Neural cell (in vitro differentiated cells): Measurements from ENCODE around the gene FBN1. TPM values are rescaled to one million over a fixed set of nuclear protein-coding genes. Genes with fewer than 3 reads are reported as not detected.

Source experiments
- H2AFZ ChIP-seq: fragments of 200-600, 300-800 bp; sonication (generic), shearing (Covaris generic); 2 replicates; pipeline ENCODE4 v1.6.0; 2014; ENCODE audit warnings: low read depth, mild to moderate bottlenecking, antibody characterized with exemption, low read length, moderate library complexity
- H3F3A ChIP-seq: fragments of 200-600 bp; shearing (Covaris generic); 2 replicates; pipeline ENCODE4 v1.6.1; 2016; ENCODE audit warnings: mild to moderate bottlenecking, moderate library complexity, mixed read lengths, antibody characterized with exemption, low read length; ENCODE audit not compliant: insufficient read depth, poor library complexity, severe bottlenecking
- H3K27ac ChIP-seq: fragments of 200-600, 300-800 bp; sonication (generic), shearing (Covaris generic); 2 replicates; pipeline ENCODE4 v1.5.1; 2014; ENCODE audit warnings: mild to moderate bottlenecking, low read length, moderate library complexity
- H3K27me3 ChIP-seq: fragments of 300-800, 200-600 bp; sonication (generic), shearing (Covaris generic); 2 replicates; pipeline ENCODE4 v1.6.0; 2014; ENCODE audit warnings: mild to moderate bottlenecking, low read depth, low read length, moderate library complexity; ENCODE audit not compliant: insufficient read depth
- H3K36me3 ChIP-seq: fragments of 300-800, 200-600 bp; sonication (generic), shearing (Covaris generic); 2 replicates; pipeline ENCODE4 v1.5.1; 2014; ENCODE audit warnings: mild to moderate bottlenecking, antibody characterized with exemption, low read length, moderate library complexity; ENCODE audit not compliant: insufficient read depth
- H3K4me2 ChIP-seq: fragments of 300-800, 200-600 bp; sonication (generic), shearing (Covaris generic); 2 replicates; pipeline ENCODE4 v1.6.0; 2014; ENCODE audit warnings: mild to moderate bottlenecking, low read length
- H3K4me3 ChIP-seq: fragments of 300-800, 200-600 bp; sonication (generic), shearing (Covaris generic); 2 replicates; pipeline ENCODE4 v1.5.1; 2014; ENCODE audit warnings: mild to moderate bottlenecking, low read length, moderate library complexity
- H3K79me2 ChIP-seq: fragments of 200-600 bp; shearing (Covaris generic); replicated peaks from 2 replicates; pipeline ENCODE4 v1.6.0; 2014; ENCODE audit warnings: mild to moderate bottlenecking, low read length, moderate library complexity; ENCODE audit not compliant: insufficient read depth
- H3K9ac ChIP-seq: fragments of 300-800, 200-600 bp; sonication (generic), shearing (Covaris generic); 2 replicates; pipeline ENCODE4 v1.6.1; 2016; ENCODE audit warnings: mild to moderate bottlenecking, low read length, mixed read lengths
- H3K9me2 ChIP-seq: fragments of 200-600 bp; shearing (Covaris generic); 2 replicates; pipeline ENCODE4 v1.6.1; 2016; ENCODE audit warnings: mild to moderate bottlenecking, low read length, mixed read lengths; ENCODE audit not compliant: insufficient read depth
- H3K9me3 ChIP-seq: fragments of 200-600, 300-800 bp; sonication (generic), shearing (Covaris generic); 2 replicates; pipeline ENCODE4 v1.6.1; 2016; ENCODE audit warnings: mild to moderate bottlenecking, mixed run types, low read length, moderate library complexity, mixed read lengths
- H4K20me1 ChIP-seq: fragments of 200-600 bp; shearing (Covaris generic); 2 replicates; pipeline ENCODE4 v1.6.1; 2016; ENCODE audit warnings: mild to moderate bottlenecking, mixed run types; ENCODE audit not compliant: insufficient read depth
- EP300 ChIP-seq: fragments of 450-650 bp; conservative IDR thresholded peaks from 2 replicates; pipeline ENCODE4 v1.6.1; 2014; ENCODE audit warnings: antibody characterized with exemption, mild to moderate bottlenecking, moderate library complexity; ENCODE audit not compliant: poor library complexity, severe bottlenecking
- EZH2 ChIP-seq: fragments of 200-600, 300-800 bp; shearing (Covaris generic), sonication (generic); IDR thresholded peaks from 2 replicates; pipeline ENCODE4 v1.6.1; 2014; ENCODE audit warnings: antibody characterized with exemption, low read length, borderline replicate concordance, mild to moderate bottlenecking; ENCODE audit not compliant: insufficient read depth, poor library complexity, severe bottlenecking
- MXI1 ChIP-seq: fragments of 450-650 bp; conservative IDR thresholded peaks from 2 replicates; pipeline ENCODE4 v1.6.1; 2014; ENCODE audit warnings: antibody characterized with exemption, mild to moderate bottlenecking; ENCODE audit not compliant: poor library complexity, severe bottlenecking
- POLR2AphosphoS5 ChIP-seq: IDR thresholded peaks from 2 replicates; pipeline ENCODE4 v1.6.1; 2012
- RAD21 ChIP-seq: fragments of 450-650 bp; conservative IDR thresholded peaks from 2 replicates; pipeline ENCODE4 v1.6.1; 2014; ENCODE audit warnings: antibody characterized with exemption, mild to moderate bottlenecking, moderate library complexity
- SMC3 ChIP-seq: fragments of 450-650 bp; conservative IDR thresholded peaks from 2 replicates; pipeline ENCODE4 v1.6.1; 2014; ENCODE audit warnings: antibody characterized with exemption, mild to moderate bottlenecking, moderate library complexity; ENCODE audit not compliant: poor library complexity
- TAF1 ChIP-seq: IDR thresholded peaks from 2 replicates; pipeline ENCODE4 v1.6.1; 2012; ENCODE audit warnings: low read depth
- polyA plus RNA-seq: library from polyadenylated mRNA; depleted of rRNA; stranded (reverse); fragments of >200 nt; gene quantifications from 2 replicates; pipeline ENCODE4 v1.2.3, GENCODE V29; 2014
- TF ChIP-seq, protein P1 (sequence below): fragments of 450-650 bp; IDR thresholded peaks from 2 replicates; pipeline ENCODE4 v1.5.1; 2014; ENCODE audit warnings: antibody characterized with exemption, mild to moderate bottlenecking, moderate library complexity; ENCODE audit not compliant: poor library complexity, severe bottlenecking
- TF ChIP-seq, protein P2 (sequence below): IDR thresholded peaks from 2 replicates; pipeline ENCODE4 v1.6.1; 2012; ENCODE audit warnings: borderline replicate concordance

Gene FBN1
- polyA plus RNA-seq, 1 donor from 2014 or later: 22.0 TPM

DNA sequence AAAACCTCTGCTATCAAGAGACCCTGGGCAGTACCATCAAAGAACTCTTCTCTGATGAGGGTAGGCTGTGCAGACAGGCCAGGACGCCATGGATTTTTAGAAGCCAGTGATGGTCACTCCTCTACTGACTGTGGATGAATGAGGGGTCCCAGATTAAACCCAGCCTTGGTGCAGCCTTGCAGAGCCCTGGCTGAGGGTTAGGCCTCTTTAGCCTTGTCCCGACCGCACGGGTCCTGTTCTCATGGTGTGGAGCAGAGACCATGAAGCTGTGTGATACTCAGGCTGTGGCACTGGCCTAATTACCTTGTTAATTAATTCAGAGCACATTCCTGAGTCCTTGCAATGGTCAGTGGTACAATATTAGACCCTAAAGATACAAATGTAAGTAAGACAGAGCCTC, 71.7 kb downstream of the FBN1 start:
- H4K20me1 ChIP-seq: no peaks in the 10 kb centered on the region
- H3K4me3 ChIP-seq: no peak overlapping the region
- no peaks in the 10 kb centered on the region for H3F3A ChIP-seq
- H2AFZ ChIP-seq: no peak overlapping the region
- no peak overlapping the region for H3K9ac ChIP-seq
- H3K27ac ChIP-seq: no peak overlapping the region
- TF ChIP-seq, protein P1, sequence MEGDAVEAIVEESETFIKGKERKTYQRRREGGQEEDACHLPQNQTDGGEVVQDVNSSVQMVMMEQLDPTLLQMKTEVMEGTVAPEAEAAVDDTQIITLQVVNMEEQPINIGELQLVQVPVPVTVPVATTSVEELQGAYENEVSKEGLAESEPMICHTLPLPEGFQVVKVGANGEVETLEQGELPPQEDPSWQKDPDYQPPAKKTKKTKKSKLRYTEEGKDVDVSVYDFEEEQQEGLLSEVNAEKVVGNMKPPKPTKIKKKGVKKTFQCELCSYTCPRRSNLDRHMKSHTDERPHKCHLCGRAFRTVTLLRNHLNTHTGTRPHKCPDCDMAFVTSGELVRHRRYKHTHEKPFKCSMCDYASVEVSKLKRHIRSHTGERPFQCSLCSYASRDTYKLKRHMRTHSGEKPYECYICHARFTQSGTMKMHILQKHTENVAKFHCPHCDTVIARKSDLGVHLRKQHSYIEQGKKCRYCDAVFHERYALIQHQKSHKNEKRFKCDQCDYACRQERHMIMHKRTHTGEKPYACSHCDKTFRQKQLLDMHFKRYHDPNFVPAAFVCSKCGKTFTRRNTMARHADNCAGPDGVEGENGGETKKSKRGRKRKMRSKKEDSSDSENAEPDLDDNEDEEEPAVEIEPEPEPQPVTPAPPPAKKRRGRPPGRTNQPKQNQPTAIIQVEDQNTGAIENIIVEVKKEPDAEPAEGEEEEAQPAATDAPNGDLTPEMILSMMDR: no peak
- TF ChIP-seq EP300 (no peak), TAF1 (no peak), SMC3 (no peak), RAD21 (no peak), EZH2 (no peak), POLR2AphosphoS5 (no peak), MXI1 (no peak)
- TF ChIP-seq, protein P2, sequence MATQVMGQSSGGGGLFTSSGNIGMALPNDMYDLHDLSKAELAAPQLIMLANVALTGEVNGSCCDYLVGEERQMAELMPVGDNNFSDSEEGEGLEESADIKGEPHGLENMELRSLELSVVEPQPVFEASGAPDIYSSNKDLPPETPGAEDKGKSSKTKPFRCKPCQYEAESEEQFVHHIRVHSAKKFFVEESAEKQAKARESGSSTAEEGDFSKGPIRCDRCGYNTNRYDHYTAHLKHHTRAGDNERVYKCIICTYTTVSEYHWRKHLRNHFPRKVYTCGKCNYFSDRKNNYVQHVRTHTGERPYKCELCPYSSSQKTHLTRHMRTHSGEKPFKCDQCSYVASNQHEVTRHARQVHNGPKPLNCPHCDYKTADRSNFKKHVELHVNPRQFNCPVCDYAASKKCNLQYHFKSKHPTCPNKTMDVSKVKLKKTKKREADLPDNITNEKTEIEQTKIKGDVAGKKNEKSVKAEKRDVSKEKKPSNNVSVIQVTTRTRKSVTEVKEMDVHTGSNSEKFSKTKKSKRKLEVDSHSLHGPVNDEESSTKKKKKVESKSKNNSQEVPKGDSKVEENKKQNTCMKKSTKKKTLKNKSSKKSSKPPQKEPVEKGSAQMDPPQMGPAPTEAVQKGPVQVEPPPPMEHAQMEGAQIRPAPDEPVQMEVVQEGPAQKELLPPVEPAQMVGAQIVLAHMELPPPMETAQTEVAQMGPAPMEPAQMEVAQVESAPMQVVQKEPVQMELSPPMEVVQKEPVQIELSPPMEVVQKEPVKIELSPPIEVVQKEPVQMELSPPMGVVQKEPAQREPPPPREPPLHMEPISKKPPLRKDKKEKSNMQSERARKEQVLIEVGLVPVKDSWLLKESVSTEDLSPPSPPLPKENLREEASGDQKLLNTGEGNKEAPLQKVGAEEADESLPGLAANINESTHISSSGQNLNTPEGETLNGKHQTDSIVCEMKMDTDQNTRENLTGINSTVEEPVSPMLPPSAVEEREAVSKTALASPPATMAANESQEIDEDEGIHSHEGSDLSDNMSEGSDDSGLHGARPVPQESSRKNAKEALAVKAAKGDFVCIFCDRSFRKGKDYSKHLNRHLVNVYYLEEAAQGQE: no peak
- no peaks in the 10 kb centered on the region for H3K9me2 ChIP-seq
- no peaks in the 10 kb centered on the region for H3K79me2 ChIP-seq
- no peaks in the 10 kb centered on the region for H3K27me3 ChIP-seq
- no peaks in the 10 kb centered on the region for H3K36me3 ChIP-seq
- H3K9me3 ChIP-seq: no peaks in the 10 kb centered on the region
- no peak overlapping the region for H3K4me2 ChIP-seq

DNA sequence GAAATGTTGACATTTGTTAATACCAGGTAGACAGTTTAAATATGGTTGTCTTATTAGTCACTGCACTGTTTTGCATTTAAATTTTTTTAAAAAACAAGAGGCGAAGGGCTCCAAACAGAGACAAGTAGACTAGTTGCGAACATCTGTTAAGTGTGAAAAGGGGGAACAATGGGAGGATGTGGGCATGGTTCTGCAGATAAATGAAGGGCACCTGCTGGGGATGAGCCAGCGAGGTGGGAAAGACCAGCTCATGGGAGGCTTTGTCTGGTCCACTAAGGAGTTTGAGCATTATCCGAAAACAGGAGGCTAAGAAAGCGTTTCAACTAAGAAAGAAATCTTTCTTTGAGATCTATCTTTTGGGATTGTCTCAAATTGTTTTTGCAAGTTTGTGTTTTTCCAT, 72.7 kb downstream of the FBN1 start:
- Histone ChIP-seq H3K27me3 (no peaks in the 10 kb centered on the region), H4K20me1 (no peaks in the 10 kb centered on the region), H3K4me2 (no peak overlapping the region), H3K9me2 (no peaks in the 10 kb centered on the region), H3F3A (no peaks in the 10 kb centered on the region), H3K9ac (no peak overlapping the region), H3K4me3 (no peak overlapping the region), H3K36me3 (no peaks in the 10 kb centered on the region), H3K9me3 (no peaks in the 10 kb centered on the region), H3K79me2 (no peaks in the 10 kb centered on the region), H3K27ac (no peak overlapping the region), H2AFZ (no peak overlapping the region)
- TF ChIP-seq, protein P2: no peak
- TF ChIP-seq EZH2 (no peak), MXI1 (no peak), TAF1 (no peak), SMC3 (no peak)
